H9 (cell line): ENCODE measurements around the gene DHRS7B. TPM values are rescaled to one million over a fixed set of nuclear protein-coding genes. Genes with fewer than 3 reads are reported as not detected.

Experiments
- DNase-seq: peaks from one replicate; pipeline ENCODE4 v3.0.0-alpha.2; 2017
- H2AFZ ChIP-seq: one replicate; pipeline ENCODE4 v1.6.1; 2013; ENCODE audit warnings: mild to moderate bottlenecking, low read length, control low read depth, moderate library complexity
- H2AK5ac ChIP-seq: 2 replicates; pipeline ENCODE4 v1.6.1; 2013; ENCODE audit warnings: low read length, control low read depth, mixed read lengths; ENCODE audit not compliant: insufficient read length
- H2BK120ac ChIP-seq: one replicate; pipeline ENCODE4 v1.6.1; 2013; ENCODE audit warnings: low read depth, mild to moderate bottlenecking, low read length, control low read depth, inconsistent platforms; ENCODE audit not compliant: poor library complexity, severe bottlenecking
- H2BK12ac ChIP-seq: 2 replicates; pipeline ENCODE4 v1.6.1; 2013; ENCODE audit warnings: low read length, control low read depth, mixed read lengths, low read depth; ENCODE audit not compliant: insufficient read length
- H2BK15ac ChIP-seq: 2 replicates; pipeline ENCODE4 v1.6.1; 2013; ENCODE audit warnings: low read depth, low read length, control low read depth
- H2BK20ac ChIP-seq: one replicate; pipeline ENCODE4 v1.6.1; 2013; ENCODE audit warnings: low read depth, mild to moderate bottlenecking, low read length, control low read depth, inconsistent platforms; ENCODE audit not compliant: poor library complexity, severe bottlenecking
- H2BK5ac ChIP-seq: 2 replicates; pipeline ENCODE4 v1.6.1; 2013; ENCODE audit warnings: low read length, control low read depth, mixed read lengths; ENCODE audit not compliant: insufficient read length
- H3K14ac ChIP-seq: 2 replicates; pipeline ENCODE4 v1.6.1; 2013; ENCODE audit warnings: low read length, control low read depth; ENCODE audit not compliant: insufficient read depth
- H3K18ac ChIP-seq: 2 replicates; pipeline ENCODE4 v1.6.1; 2013; ENCODE audit warnings: low read depth, mild to moderate bottlenecking, mixed read lengths, low read length, control low read depth; ENCODE audit not compliant: insufficient read length
- H3K23ac ChIP-seq: 2 replicates; pipeline ENCODE4 v1.6.1; 2013; ENCODE audit warnings: low read length, control low read depth, mixed read lengths, low read depth; ENCODE audit not compliant: insufficient read length
- H3K23me2 ChIP-seq: 2 replicates; pipeline ENCODE4 v1.6.1; 2013; ENCODE audit warnings: low read depth, mild to moderate bottlenecking, mixed read lengths, low read length, control low read depth; ENCODE audit not compliant: insufficient read length, poor library complexity, severe bottlenecking
- H3K27ac ChIP-seq: 2 replicates; pipeline ENCODE4 v1.5.1; 2013; ENCODE audit warnings: low read length, control low read depth, mixed read lengths, low read depth; ENCODE audit not compliant: insufficient read length
- H3K27me3 ChIP-seq: 2 replicates; pipeline ENCODE4 v1.6.1; 2013; ENCODE audit warnings: low read length, control low read depth, inconsistent platforms; ENCODE audit not compliant: insufficient read depth
- H3K4ac ChIP-seq: 2 replicates; pipeline ENCODE4 v1.6.1; 2013; ENCODE audit warnings: low read depth, mild to moderate bottlenecking, control low read depth, inconsistent platforms, low read length, moderate library complexity
- H3K4me1 ChIP-seq: 2 replicates; pipeline ENCODE4 v1.6.1; 2013; ENCODE audit warnings: low read length, control low read depth, inconsistent platforms; ENCODE audit not compliant: insufficient read depth
- H3K4me2 ChIP-seq: 2 replicates; pipeline ENCODE4 v1.6.1; 2013; ENCODE audit warnings: low read length, control low read depth, mixed read lengths; ENCODE audit not compliant: insufficient read length, insufficient read depth
- H3K56ac ChIP-seq: 2 replicates; pipeline ENCODE4 v1.6.1; 2013; ENCODE audit warnings: low read depth, mild to moderate bottlenecking, mixed read lengths, low read length, control low read depth; ENCODE audit not compliant: insufficient read length
- H3K79me1 ChIP-seq: 2 replicates; pipeline ENCODE4 v1.6.1; 2013; ENCODE audit warnings: low read depth, mild to moderate bottlenecking, moderate library complexity, low read length, control low read depth, inconsistent platforms; ENCODE audit not compliant: insufficient read depth, poor library complexity, severe bottlenecking
- H3K79me2 ChIP-seq: 2 replicates; pipeline ENCODE4 v1.6.1; 2013; ENCODE audit warnings: low read length, control low read depth, inconsistent platforms; ENCODE audit not compliant: insufficient read depth
- H3K9ac ChIP-seq: 2 replicates; pipeline ENCODE4 v1.6.1; 2013; ENCODE audit warnings: low read length, control low read depth, mixed read lengths; ENCODE audit not compliant: insufficient read length; ENCODE audit errors: extremely low read depth
- H3K9me3 ChIP-seq: one replicate; pipeline ENCODE4 v1.6.1; 2013; ENCODE audit warnings: low read depth, low read length, inconsistent platforms; ENCODE audit not compliant: control insufficient read depth
- H3T11ph ChIP-seq: one replicate; pipeline ENCODE4 v1.6.1; 2013; ENCODE audit warnings: mild to moderate bottlenecking, low read length, control low read depth, inconsistent platforms
- H4K20me1 ChIP-seq: one replicate; pipeline ENCODE4 v1.6.1; 2013; ENCODE audit not compliant: control insufficient read depth, insufficient read length, insufficient read depth
- H4K5ac ChIP-seq: 2 replicates; pipeline ENCODE4 v1.6.1; 2013; ENCODE audit warnings: low read depth, mild to moderate bottlenecking, mixed read lengths, low read length, control low read depth; ENCODE audit not compliant: insufficient read length
- H4K8ac ChIP-seq: replicated peaks from 2 replicates; pipeline ENCODE4 v1.6.1; 2013; ENCODE audit warnings: low read length, control low read depth, mixed read lengths, low read depth; ENCODE audit not compliant: insufficient read length
- H4K91ac ChIP-seq: 2 replicates; pipeline ENCODE4 v1.6.1; 2013; ENCODE audit warnings: low read depth, mild to moderate bottlenecking, moderate library complexity, mixed read lengths, low read length, control low read depth; ENCODE audit not compliant: insufficient read length
- H3K27ac Mint-ChIP-seq, 3 experiments: 2 replicates in 2 of 3; 3 replicates in 1 of 3; pipeline ENCODE4 v1.8.0; 2020 to 2021; ENCODE audit warnings: mixed read lengths in 3 of 3, mild to moderate bottlenecking in 1 of 3, moderate library complexity in 1 of 3
- H3K27me3 Mint-ChIP-seq: 2 replicates; pipeline ENCODE4 v1.8.0; 2021; ENCODE audit warnings: low read depth, mild to moderate bottlenecking, moderate library complexity, mixed read lengths
- H3K36me3 Mint-ChIP-seq, 3 experiments: 2 replicates in 2 of 3; 3 replicates in 1 of 3; pipeline ENCODE4 v1.8.0; 2020 to 2021; ENCODE audit warnings: low read depth in 3 of 3, mixed read lengths in 3 of 3; ENCODE audit not compliant: insufficient read depth in 1 of 3
- H3K4me1 Mint-ChIP-seq, 2 experiments: 2 replicates each; pipeline ENCODE4 v1.8.0; 2020; ENCODE audit warnings: mixed read lengths in 2 of 2
- H3K4me3 Mint-ChIP-seq, 2 experiments: 2 replicates in 1 of 2; 3 replicates in 1 of 2; pipeline ENCODE4 v1.8.0; 2020 to 2021; ENCODE audit warnings: mild to moderate bottlenecking in 2 of 2, mixed read lengths in 2 of 2, moderate library complexity in 1 of 2
- H3K9me3 Mint-ChIP-seq, 2 experiments: 2 replicates in 1 of 2; 3 replicates in 1 of 2; pipeline ENCODE4 v1.8.0; 2020; ENCODE audit warnings: mild to moderate bottlenecking in 2 of 2, mixed read lengths in 2 of 2, moderate library complexity in 1 of 2
- WGBS: extraction: QIAGEN DNeasy Blood & Tissue Kit; methylation state at CpG from one replicate; pipeline ENCODE4 v1.1.7; 2013; ENCODE audit warnings: missing lambda C conversion rate, low lambda C conversion rate, mixed read lengths; ENCODE audit not compliant: insufficient read length; ENCODE audit errors: extremely low coverage; 5-methylcytosine and 5-hydroxymethylcytosine counted together
- total RNA-seq: library from RNA; stranded (reverse); gene quantifications from 2 replicates; pipeline ENCODE4 v1.2.1, GENCODE V29; 2021
- TF ChIP-seq, protein P1 (sequence below): fragments of 200-600 bp; sonication (generic); conservative IDR thresholded peaks from 3 replicates; pipeline ENCODE4 v1.8.0; 2021; ENCODE audit warnings: antibody characterized with exemption, mild to moderate bottlenecking

Gene DHRS7B
- total RNA-seq, 1 experiment from 2014 or later = 20.3 TPM

DNA sequence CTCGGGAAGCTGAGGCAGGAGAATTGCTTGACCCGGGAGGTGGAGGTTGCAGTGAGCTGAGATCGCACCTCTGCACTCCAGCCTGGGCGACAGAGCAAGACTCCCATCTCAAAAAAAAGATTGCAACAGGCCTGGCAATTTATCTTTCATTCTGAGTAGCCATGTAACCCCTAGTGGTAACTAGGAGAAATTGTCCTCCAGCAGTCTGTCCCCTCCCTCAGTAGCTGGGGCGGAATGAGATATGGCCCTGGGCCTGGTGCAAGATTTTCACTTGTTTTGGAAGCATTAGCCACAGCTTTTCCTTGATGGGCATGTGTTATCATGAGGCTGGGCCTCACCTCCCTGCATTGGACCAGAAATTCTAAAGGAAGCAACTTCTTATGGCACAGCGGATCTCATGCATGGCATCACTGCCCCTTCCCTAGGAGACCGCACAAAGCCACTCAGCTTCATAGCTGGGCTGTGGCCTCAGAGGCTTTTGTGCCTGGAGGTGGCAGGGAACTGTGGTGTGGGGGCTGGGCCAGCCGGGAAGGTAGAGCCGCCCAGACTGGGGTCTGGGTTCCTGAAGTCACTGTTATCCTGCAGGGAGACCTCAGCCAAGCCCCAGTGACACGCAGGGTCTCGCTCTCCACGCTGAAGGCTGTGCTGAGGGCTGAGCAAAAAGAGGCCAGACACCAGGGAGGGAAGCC is 113.1 kb downstream of the DHRS7B start:
- H4K91ac ChIP-seq = no peak overlapping the region
- no peak overlapping the region for H3K4me2 ChIP-seq
- no peaks in the 10 kb centered on the region for H3K9me3 ChIP-seq
- no peak overlapping the region for H3K4ac ChIP-seq
- TF ChIP-seq, protein P1, sequence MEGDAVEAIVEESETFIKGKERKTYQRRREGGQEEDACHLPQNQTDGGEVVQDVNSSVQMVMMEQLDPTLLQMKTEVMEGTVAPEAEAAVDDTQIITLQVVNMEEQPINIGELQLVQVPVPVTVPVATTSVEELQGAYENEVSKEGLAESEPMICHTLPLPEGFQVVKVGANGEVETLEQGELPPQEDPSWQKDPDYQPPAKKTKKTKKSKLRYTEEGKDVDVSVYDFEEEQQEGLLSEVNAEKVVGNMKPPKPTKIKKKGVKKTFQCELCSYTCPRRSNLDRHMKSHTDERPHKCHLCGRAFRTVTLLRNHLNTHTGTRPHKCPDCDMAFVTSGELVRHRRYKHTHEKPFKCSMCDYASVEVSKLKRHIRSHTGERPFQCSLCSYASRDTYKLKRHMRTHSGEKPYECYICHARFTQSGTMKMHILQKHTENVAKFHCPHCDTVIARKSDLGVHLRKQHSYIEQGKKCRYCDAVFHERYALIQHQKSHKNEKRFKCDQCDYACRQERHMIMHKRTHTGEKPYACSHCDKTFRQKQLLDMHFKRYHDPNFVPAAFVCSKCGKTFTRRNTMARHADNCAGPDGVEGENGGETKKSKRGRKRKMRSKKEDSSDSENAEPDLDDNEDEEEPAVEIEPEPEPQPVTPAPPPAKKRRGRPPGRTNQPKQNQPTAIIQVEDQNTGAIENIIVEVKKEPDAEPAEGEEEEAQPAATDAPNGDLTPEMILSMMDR = peak; percentile 69
- no peak overlapping the region for H2AK5ac ChIP-seq
- no peak overlapping the region for H2BK15ac ChIP-seq
- H2AFZ ChIP-seq = no peak overlapping the region
- H3K27me3 Mint-ChIP-seq = peaks cover 5% of the 10 kb centered on the region; the same call in 1 of the 2 replicates
- no peaks in the 10 kb centered on the region for H3K79me1 ChIP-seq
- H2BK20ac ChIP-seq = no peak overlapping the region
- WGBS = no CpG with 5 or more reads among the region's 12 CpGs
- no peaks in the 10 kb centered on the region; the same call in 1 of the 2 replicates for H3K4me1 ChIP-seq
- no peak overlapping the region for H2BK12ac ChIP-seq
- no peak overlapping the region for H3T11ph ChIP-seq
- peak overlapping the region; percentile 42 to 85 (median 74); a peak in 3 of 7 replicates for H3K27ac Mint-ChIP-seq
- no peaks in the 10 kb centered on the region for H3K79me2 ChIP-seq
- peaks cover 13 to 33% of the 10 kb centered on the region in 2 experiments for H3K4me1 Mint-ChIP-seq
- H4K5ac ChIP-seq = no peak overlapping the region
- DNase-seq = peak; percentile 76
- H3K4me3 Mint-ChIP-seq = peak overlapping the region in 1 of 2 experiments; percentile 61; a peak in 1 of 5 replicates
- no peaks in the 10 kb centered on the region for H3K27me3 ChIP-seq
- H2BK5ac ChIP-seq = no peak overlapping the region
- H3K23me2 ChIP-seq = no peaks in the 10 kb centered on the region
- no peak overlapping the region for H3K27ac ChIP-seq
- H3K9me3 Mint-ChIP-seq = no peaks in the 10 kb centered on the region
- no peaks in the 10 kb centered on the region for H3K36me3 Mint-ChIP-seq
- H3K9ac ChIP-seq = no peak overlapping the region
- H4K20me1 ChIP-seq = no peaks in the 10 kb centered on the region
- no peak overlapping the region for H3K23ac ChIP-seq
- no peak overlapping the region; the same call in 1 of the 2 replicates for H3K14ac ChIP-seq
- H2BK120ac ChIP-seq = no peak overlapping the region
- no peak overlapping the region for H3K56ac ChIP-seq
- H4K8ac ChIP-seq = no peak overlapping the region
- H3K18ac ChIP-seq = no peak overlapping the region
